Mesendoderm (in vitro differentiated cells): ENCODE data around the gene MFAP5.

Experiments used
- DNase-seq: peaks from one replicate; pipeline ENCODE4 v3.0.0; 2013
- H2AK5ac ChIP-seq: 2 replicates; pipeline ENCODE4 v1.6.1; 2013; ENCODE audit warnings: low read length, inconsistent platforms
- H2BK120ac ChIP-seq: 2 replicates; pipeline ENCODE4 v1.6.1; 2013; ENCODE audit warnings: low read depth, mild to moderate bottlenecking, low read length, moderate library complexity, mixed read lengths
- H2BK15ac ChIP-seq: replicated peaks from 2 replicates; pipeline ENCODE4 v1.6.1; 2013; ENCODE audit warnings: low read depth, mild to moderate bottlenecking, moderate library complexity
- H2BK5ac ChIP-seq: 2 replicates; pipeline ENCODE4 v1.6.1; 2013; ENCODE audit warnings: low read length, inconsistent platforms
- H3K18ac ChIP-seq: 2 replicates; pipeline ENCODE4 v1.6.1; 2013; ENCODE audit warnings: mild to moderate bottlenecking, low read length, mixed read lengths
- H3K23ac ChIP-seq: one replicate; pipeline ENCODE4 v1.6.1; 2013; ENCODE audit warnings: low read length
- H3K27ac ChIP-seq: 2 replicates; pipeline ENCODE4 v1.5.1; 2013; ENCODE audit warnings: low read depth, mild to moderate bottlenecking, inconsistent platforms, low read length, moderate library complexity
- H3K27me3 ChIP-seq: 2 replicates; pipeline ENCODE4 v1.6.1; 2013; ENCODE audit warnings: low read length, control low read depth, mild to moderate bottlenecking, inconsistent platforms; ENCODE audit not compliant: insufficient read depth, poor library complexity
- H3K36me3 ChIP-seq: 2 replicates; pipeline ENCODE4 v1.6.1; 2013; ENCODE audit warnings: low read length, inconsistent platforms; ENCODE audit not compliant: control insufficient read depth, insufficient read depth
- H3K4ac ChIP-seq: one replicate; pipeline ENCODE4 v1.6.1; 2013; ENCODE audit warnings: low read depth, mild to moderate bottlenecking, low read length, moderate library complexity
- H3K4me1 ChIP-seq: 2 replicates; pipeline ENCODE4 v1.6.1; 2013; ENCODE audit warnings: low read depth, low read length, inconsistent platforms; ENCODE audit not compliant: control insufficient read depth
- H3K4me2 ChIP-seq: 2 replicates; pipeline ENCODE4 v1.6.1; 2013; ENCODE audit warnings: low read length
- H3K4me3 ChIP-seq: 2 replicates; pipeline ENCODE4 v1.5.1; 2013; ENCODE audit warnings: mild to moderate bottlenecking, low read length
- H3K56ac ChIP-seq: one replicate; pipeline ENCODE4 v1.6.1; 2013; ENCODE audit warnings: low read length
- H3K79me1 ChIP-seq: 2 replicates; pipeline ENCODE4 v1.6.1; 2013; ENCODE audit warnings: low read length, inconsistent platforms
- H3K79me2 ChIP-seq: 2 replicates; pipeline ENCODE4 v1.6.1; 2013; ENCODE audit warnings: mild to moderate bottlenecking, low read length; ENCODE audit not compliant: control insufficient read depth, insufficient read depth
- H3K9ac ChIP-seq: 2 replicates; pipeline ENCODE4 v1.6.1; 2013; ENCODE audit warnings: low read length, inconsistent platforms
- H4K5ac ChIP-seq: one replicate; pipeline ENCODE4 v1.6.1; 2013; ENCODE audit warnings: low read length
- H4K8ac ChIP-seq: one replicate; pipeline ENCODE4 v1.6.1; 2013; ENCODE audit warnings: low read depth, mild to moderate bottlenecking, control low read depth, low read length, moderate library complexity
- WGBS: extraction: QIAGEN DNeasy Blood & Tissue Kit; methylation state at CpG from one replicate; pipeline ENCODE4 v1.1.7; 2013; ENCODE audit warnings: low lambda C conversion rate, missing lambda C conversion rate; ENCODE audit not compliant: insufficient coverage; ENCODE audit errors: extremely low coverage; 5-methylcytosine and 5-hydroxymethylcytosine counted together

MFAP5 gene

DNA sequence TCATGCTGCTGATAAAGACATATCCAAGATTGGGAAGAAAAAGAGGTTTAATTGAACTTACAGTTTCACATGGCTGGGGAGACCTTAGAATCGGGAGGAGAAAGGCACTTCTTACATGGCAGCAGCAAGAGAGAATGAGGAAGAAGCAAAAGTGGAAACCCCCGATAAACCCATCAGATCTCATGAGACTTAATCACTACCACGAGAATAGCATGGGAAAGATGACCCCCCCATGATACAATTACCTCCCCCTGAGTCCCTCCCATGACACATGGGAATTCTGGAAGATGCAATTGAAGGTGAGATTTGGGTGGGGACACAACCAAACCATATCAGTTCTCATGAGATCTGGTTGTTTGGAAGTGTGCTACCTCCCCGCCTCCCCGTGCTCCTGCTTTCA lies 9.8 kb upstream of the MFAP5 start:
- no peak overlapping the region for H2BK15ac ChIP-seq
- H3K4me3 ChIP-seq: no peak overlapping the region
- no peak overlapping the region for H3K18ac ChIP-seq
- no peaks in the 10 kb centered on the region for H3K27me3 ChIP-seq
- no peak overlapping the region for H3K27ac ChIP-seq
- H2AK5ac ChIP-seq: no peak overlapping the region
- H3K23ac ChIP-seq: no peak overlapping the region
- no peak overlapping the region for H3K4me2 ChIP-seq
- no peak overlapping the region for H2BK5ac ChIP-seq
- no peak overlapping the region for H3K9ac ChIP-seq
- no peak overlapping the region for H3K4ac ChIP-seq
- H3K79me1 ChIP-seq: no peaks in the 10 kb centered on the region
- no peak overlapping the region for H4K5ac ChIP-seq
- no peaks in the 10 kb centered on the region for H3K79me2 ChIP-seq
- no peaks in the 10 kb centered on the region for H3K36me3 ChIP-seq
- no peak overlapping the region for H4K8ac ChIP-seq
- no peak for DNase-seq
- no CpG with 5 or more reads among the region's 5 CpGs for WGBS
- peaks cover 2% of the 10 kb centered on the region for H3K4me1 ChIP-seq
- H2BK120ac ChIP-seq: no peak overlapping the region
- H3K56ac ChIP-seq: no peak overlapping the region

DNA sequence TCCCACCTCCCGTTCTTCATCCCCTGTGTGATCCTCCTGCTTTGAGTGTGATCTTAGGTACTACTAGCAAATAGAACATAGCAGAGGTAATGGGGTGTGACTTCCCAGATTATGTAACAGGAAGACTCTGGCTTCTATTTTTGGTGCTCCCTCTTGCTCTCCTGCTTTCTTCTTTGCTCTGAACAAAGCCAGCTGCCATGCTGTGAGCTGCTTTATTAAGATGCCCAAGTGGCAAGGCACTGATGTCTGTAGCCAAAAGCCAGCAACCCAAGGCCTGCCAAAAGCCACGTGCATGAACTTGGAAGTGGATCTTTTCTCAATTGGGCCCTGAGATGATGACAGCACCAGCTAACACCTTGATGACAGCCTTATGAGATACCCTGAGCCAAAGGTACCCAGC lies 5.8 kb upstream of the MFAP5 start:
- no peaks in the 10 kb centered on the region for H3K36me3 ChIP-seq
- WGBS: no CpG with 5 or more reads among the region's 2 CpGs
- H4K5ac ChIP-seq: no peak overlapping the region
- DNase-seq: no peak
- no peak overlapping the region for H2BK15ac ChIP-seq
- H3K4me2 ChIP-seq: no peak overlapping the region
- H2BK5ac ChIP-seq: no peak overlapping the region
- H3K27ac ChIP-seq: no peak overlapping the region
- no peak overlapping the region for H3K9ac ChIP-seq
- no peak overlapping the region for H3K56ac ChIP-seq
- no peaks in the 10 kb centered on the region for H3K27me3 ChIP-seq
- H2BK120ac ChIP-seq: no peak overlapping the region
- no peak overlapping the region for H3K18ac ChIP-seq
- H3K4me1 ChIP-seq: no peaks in the 10 kb centered on the region
- no peak overlapping the region for H3K4ac ChIP-seq
- no peak overlapping the region for H4K8ac ChIP-seq
- no peak overlapping the region for H3K4me3 ChIP-seq
- H3K23ac ChIP-seq: no peak overlapping the region
- no peak overlapping the region for H2AK5ac ChIP-seq
- H3K79me2 ChIP-seq: no peaks in the 10 kb centered on the region
- H3K79me1 ChIP-seq: no peaks in the 10 kb centered on the region

DNA sequence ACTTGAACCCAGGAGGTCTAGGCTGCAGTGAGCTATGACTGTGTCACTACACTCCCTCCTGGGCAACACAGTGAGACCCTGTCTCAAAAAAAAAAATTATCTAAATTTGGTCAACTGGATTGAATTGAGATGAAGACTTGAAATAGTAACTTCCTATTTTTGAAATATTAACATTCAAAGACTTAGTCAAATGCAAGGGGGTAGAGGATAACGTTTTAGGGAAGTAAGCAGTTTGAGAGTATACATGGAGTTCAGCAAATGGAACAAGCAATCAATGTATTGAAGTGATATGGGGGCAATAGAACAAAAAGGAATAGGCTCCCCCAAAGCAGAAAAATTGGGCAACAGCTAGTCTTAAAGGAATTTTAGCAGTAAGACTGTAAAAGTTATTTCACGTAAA lies 4.6 kb upstream of the MFAP5 start:
- no peak for DNase-seq
- no peak overlapping the region for H2BK15ac ChIP-seq
- H3K4me2 ChIP-seq: no peak overlapping the region
- H3K27me3 ChIP-seq: no peaks in the 10 kb centered on the region
- H3K23ac ChIP-seq: no peak overlapping the region
- no peak overlapping the region for H3K4me3 ChIP-seq
- H3K18ac ChIP-seq: no peak overlapping the region
- WGBS: no CpG with 5 or more reads among the region's 2 CpGs
- H3K4me1 ChIP-seq: no peaks in the 10 kb centered on the region
- H3K27ac ChIP-seq: no peak overlapping the region
- no peak overlapping the region for H4K5ac ChIP-seq
- H3K4ac ChIP-seq: no peak overlapping the region
- no peak overlapping the region for H2BK120ac ChIP-seq
- no peaks in the 10 kb centered on the region for H3K79me1 ChIP-seq
- no peak overlapping the region for H3K9ac ChIP-seq
- H4K8ac ChIP-seq: no peak overlapping the region
- H2BK5ac ChIP-seq: no peak overlapping the region
- no peak overlapping the region for H3K56ac ChIP-seq
- H2AK5ac ChIP-seq: no peak overlapping the region
- no peaks in the 10 kb centered on the region for H3K36me3 ChIP-seq
- H3K79me2 ChIP-seq: no peaks in the 10 kb centered on the region

- H2BK120ac ChIP-seq: no peak overlapping the region
- no peak overlapping the region for H2BK15ac ChIP-seq
- no peaks in the 10 kb centered on the region for H3K79me2 ChIP-seq
- H3K9ac ChIP-seq: no peak overlapping the region
- no peak overlapping the region for H4K5ac ChIP-seq
- H3K36me3 ChIP-seq: no peaks in the 10 kb centered on the region
- no CpG with 5 or more reads among the region's 4 CpGs for WGBS
- H3K4me3 ChIP-seq: no peak overlapping the region
- H4K8ac ChIP-seq: no peak overlapping the region
- H3K4me1 ChIP-seq: no peaks in the 10 kb centered on the region
- no peak overlapping the region for H3K23ac ChIP-seq
- H3K4me2 ChIP-seq: no peak overlapping the region
- H2AK5ac ChIP-seq: no peak overlapping the region
- no peak overlapping the region for H3K56ac ChIP-seq
- H3K27ac ChIP-seq: no peak overlapping the region
- H2BK5ac ChIP-seq: no peak overlapping the region
- H3K18ac ChIP-seq: no peak overlapping the region
- H3K79me1 ChIP-seq: no peaks in the 10 kb centered on the region
- H3K4ac ChIP-seq: no peak overlapping the region
- DNase-seq: no peak
- H3K27me3 ChIP-seq: no peaks in the 10 kb centered on the region
Observed at GRCh38 chr12:8665759-8666158, 3.1 kb upstream of the MFAP5 start.

DNA sequence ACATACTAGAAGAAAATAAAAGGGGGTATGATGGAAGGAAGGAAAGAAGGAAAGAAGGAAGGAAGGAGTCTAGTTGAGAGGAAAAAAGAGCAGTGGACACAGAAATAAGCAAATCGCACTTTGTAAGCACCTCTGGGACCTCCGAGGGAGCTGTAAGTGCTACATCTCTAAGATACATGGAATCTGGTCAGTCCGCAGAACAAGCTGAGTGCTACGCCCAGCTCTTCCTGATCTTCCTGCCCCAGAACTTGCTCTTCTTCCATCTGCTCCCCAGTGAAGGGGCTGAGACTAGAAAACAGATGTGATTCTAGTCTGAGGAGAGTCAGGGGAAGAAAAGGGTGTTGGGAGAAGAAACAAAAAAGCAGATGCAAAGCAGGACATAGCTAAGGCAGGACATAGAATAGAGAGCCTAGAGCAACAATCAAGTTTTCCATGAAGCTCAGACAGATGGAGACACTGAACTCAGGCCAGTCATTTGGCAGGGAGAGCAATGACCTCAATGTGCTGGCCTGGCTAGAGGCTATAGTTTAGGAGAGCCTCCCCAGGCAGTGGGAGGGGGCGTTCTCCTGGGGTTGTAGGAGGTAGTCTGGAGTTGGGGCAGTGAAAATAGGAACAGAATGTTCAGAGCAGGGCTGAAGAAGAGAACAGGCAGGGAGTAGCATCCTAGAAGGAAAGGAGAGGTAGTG lies 1.7 kb upstream of the MFAP5 start:
- Histone ChIP-seq H3K4me1 (no peaks in the 10 kb centered on the region), H3K18ac (no peak overlapping the region), H3K79me2 (no peaks in the 10 kb centered on the region), H3K27me3 (no peaks in the 10 kb centered on the region), H2BK120ac (no peak overlapping the region), H3K4me3 (no peak overlapping the region), H3K9ac (no peak overlapping the region), H3K27ac (no peak overlapping the region), H3K79me1 (no peaks in the 10 kb centered on the region), H3K4ac (no peak overlapping the region), H3K56ac (no peak overlapping the region), H3K36me3 (no peaks in the 10 kb centered on the region), H4K5ac (no peak overlapping the region), H2AK5ac (no peak overlapping the region), H2BK15ac (no peak overlapping the region), H2BK5ac (no peak overlapping the region), H3K23ac (no peak overlapping the region), H4K8ac (no peak overlapping the region), H3K4me2 (no peak overlapping the region)
- DNase-seq: no peak
- no CpG with 5 or more reads among the region's 5 CpGs for WGBS

- Histone ChIP-seq H3K4me3 (no peak overlapping the region), H3K56ac (no peak overlapping the region), H2BK5ac (no peak overlapping the region), H3K4me1 (no peaks in the 10 kb centered on the region), H3K23ac (no peak overlapping the region), H3K9ac (no peak overlapping the region), H3K36me3 (no peaks in the 10 kb centered on the region), H4K5ac (no peak overlapping the region), H3K79me1 (no peaks in the 10 kb centered on the region), H3K27me3 (no peaks in the 10 kb centered on the region), H3K4ac (no peak overlapping the region), H3K79me2 (no peaks in the 10 kb centered on the region), H3K4me2 (no peak overlapping the region), H3K18ac (no peak overlapping the region), H4K8ac (no peak overlapping the region), H3K27ac (no peak overlapping the region), H2BK15ac (no peak overlapping the region), H2AK5ac (no peak overlapping the region), H2BK120ac (no peak overlapping the region)
- WGBS: no CpG with 5 or more reads among the region's 3 CpGs
- no peak for DNase-seq
Observed at GRCh38 chr12:8661751-8662150, 875 bp downstream of the MFAP5 start.
